Measurements from ENCODE around the gene EDN2. TPM values are rescaled to one million over a fixed set of nuclear protein-coding genes. Genes with fewer than 3 reads are reported as not detected.

EDN2 gene
- total RNA-seq, 1 experiment from 2014 or later = 0.24 TPM

DNA sequence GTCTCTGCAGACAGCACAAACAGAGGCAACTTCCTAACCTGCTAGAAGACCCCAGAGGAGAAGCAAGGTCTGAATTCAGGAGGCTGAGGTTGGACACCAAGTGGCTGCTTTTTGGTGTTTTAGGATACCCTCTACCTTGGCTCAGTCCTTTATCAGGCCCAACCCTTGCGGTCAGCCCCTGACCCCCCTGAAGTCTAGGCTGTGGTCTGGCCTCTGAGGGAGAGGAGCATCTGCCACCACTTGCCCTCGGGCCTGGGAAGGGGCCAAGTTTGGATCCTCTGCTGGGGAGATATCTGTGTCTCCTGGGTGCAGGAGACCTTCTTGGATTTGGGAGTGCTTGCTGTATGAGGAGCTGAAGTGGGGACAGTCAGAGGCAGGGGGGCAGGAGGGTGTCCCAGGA is 21.0 kb downstream of the EDN2 start:
- no peaks in the 10 kb centered on the region for H3K36me3 Mint-ChIP-seq (ENCODE audit: insufficient read depth in 1 of 3, low read depth in 3 of 3)
- no peaks in the 10 kb centered on the region for H3K79me2 ChIP-seq (ENCODE audit: insufficient read depth, low read length)
- no peaks in the 10 kb centered on the region for H3K4me1 ChIP-seq (ENCODE audit: insufficient read depth, low read length)
- DNase-seq = no peak
- peaks cover 7% of the 10 kb centered on the region for H3K27me3 Mint-ChIP-seq (ENCODE audit: low read depth)
- H2BK20ac ChIP-seq (ENCODE audit: low read depth, low read length, poor library complexity, severe bottlenecking) = no peak overlapping the region
- H3K27ac ChIP-seq (ENCODE audit: insufficient read length, low read depth, low read length) = no peak overlapping the region
- H3K4me3 Mint-ChIP-seq = no peak overlapping the region
- H2BK12ac ChIP-seq (ENCODE audit: insufficient read length, low read depth, low read length) = no peak overlapping the region
- H4K20me1 ChIP-seq (ENCODE audit: control insufficient read depth, insufficient read depth, insufficient read length) = no peaks in the 10 kb centered on the region
- H3K23me2 ChIP-seq (ENCODE audit: insufficient read length, low read depth, low read length, poor library complexity, severe bottlenecking) = no peaks in the 10 kb centered on the region
- WGBS (ENCODE audit: extremely low coverage, insufficient read length, low lambda C conversion rate) = no CpG with 5 or more reads among the region's 2 CpGs
- no peak overlapping the region for H3K27ac Mint-ChIP-seq
- H2BK5ac ChIP-seq (ENCODE audit: insufficient read length, low read length) = no peak overlapping the region
- TF ChIP-seq, protein P1, sequence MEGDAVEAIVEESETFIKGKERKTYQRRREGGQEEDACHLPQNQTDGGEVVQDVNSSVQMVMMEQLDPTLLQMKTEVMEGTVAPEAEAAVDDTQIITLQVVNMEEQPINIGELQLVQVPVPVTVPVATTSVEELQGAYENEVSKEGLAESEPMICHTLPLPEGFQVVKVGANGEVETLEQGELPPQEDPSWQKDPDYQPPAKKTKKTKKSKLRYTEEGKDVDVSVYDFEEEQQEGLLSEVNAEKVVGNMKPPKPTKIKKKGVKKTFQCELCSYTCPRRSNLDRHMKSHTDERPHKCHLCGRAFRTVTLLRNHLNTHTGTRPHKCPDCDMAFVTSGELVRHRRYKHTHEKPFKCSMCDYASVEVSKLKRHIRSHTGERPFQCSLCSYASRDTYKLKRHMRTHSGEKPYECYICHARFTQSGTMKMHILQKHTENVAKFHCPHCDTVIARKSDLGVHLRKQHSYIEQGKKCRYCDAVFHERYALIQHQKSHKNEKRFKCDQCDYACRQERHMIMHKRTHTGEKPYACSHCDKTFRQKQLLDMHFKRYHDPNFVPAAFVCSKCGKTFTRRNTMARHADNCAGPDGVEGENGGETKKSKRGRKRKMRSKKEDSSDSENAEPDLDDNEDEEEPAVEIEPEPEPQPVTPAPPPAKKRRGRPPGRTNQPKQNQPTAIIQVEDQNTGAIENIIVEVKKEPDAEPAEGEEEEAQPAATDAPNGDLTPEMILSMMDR (conservative IDR thresholded peaks at IDR 0.05) = no peak
- no peaks in the 10 kb centered on the region for H3K9me3 Mint-ChIP-seq
- H3T11ph ChIP-seq (ENCODE audit: low read length) = no peak overlapping the region
- no peak overlapping the region for H3K18ac ChIP-seq (ENCODE audit: insufficient read length, low read depth, low read length)
- H2BK120ac ChIP-seq (ENCODE audit: low read depth, low read length, poor library complexity, severe bottlenecking) = no peak overlapping the region
- no peaks in the 10 kb centered on the region for H3K27me3 ChIP-seq (ENCODE audit: insufficient read depth, low read length)
- H3K9me3 ChIP-seq (ENCODE audit: control insufficient read depth, low read depth, low read length) = no peaks in the 10 kb centered on the region
- H3K23ac ChIP-seq (ENCODE audit: insufficient read length, low read depth, low read length) = no peak overlapping the region
- no peak overlapping the region for H3K4ac ChIP-seq (ENCODE audit: low read depth, low read length)
- no peak overlapping the region for H2BK15ac ChIP-seq (ENCODE audit: low read depth, low read length)
- no peak overlapping the region for H3K56ac ChIP-seq (ENCODE audit: insufficient read length, low read depth, low read length)
- no peak overlapping the region for H4K8ac ChIP-seq (replicated peaks; ENCODE audit: insufficient read length, low read depth, low read length)
- H2AFZ ChIP-seq (ENCODE audit: low read length) = no peak overlapping the region
- H2AK5ac ChIP-seq (ENCODE audit: insufficient read length, low read length) = no peak overlapping the region
- H3K4me2 ChIP-seq (ENCODE audit: insufficient read depth, insufficient read length, low read length) = no peak overlapping the region
- H4K91ac ChIP-seq (ENCODE audit: insufficient read length, low read depth, low read length) = no peak overlapping the region
- H3K79me1 ChIP-seq (ENCODE audit: insufficient read depth, low read depth, low read length, poor library complexity, severe bottlenecking) = no peaks in the 10 kb centered on the region
- no peak overlapping the region for H3K9ac ChIP-seq (ENCODE audit: extremely low read depth, insufficient read length, low read length)
- no peak overlapping the region for H4K5ac ChIP-seq (ENCODE audit: insufficient read length, low read depth, low read length)
- H3K4me1 Mint-ChIP-seq = 0 out of 4 replicates have a peak, but pooled peaks cover 0 to under 1% of the 10 kb centered on the region in 2 experiments
- H3K14ac ChIP-seq (ENCODE audit: insufficient read depth, low read length) = no peak overlapping the region

Measured in H9 (cell line).